D341Med (cell line): ENCODE results near the gene SLC25A18.
"Not testable (repeated sequence)": the region's sequence is repeated elsewhere in the genome, so short reads cannot be mapped to it uniquely, and the experiment has no call there.

ENCODE experiments used
- DNase-seq: peaks from one replicate; pipeline ENCODE4 v3.0.0; 2012; ENCODE audit warnings: low spot score

Gene SLC25A18

GRCh38 chr22:17562906-17563870, at the start of gene SLC25A18:
Gene SLC25A18 (plus strand): TSS chr22:17563498. CDS start chr22:17579945, 16,447 bp downstream.
- no peak for DNase-seq

GRCh38 chr22:17513612-17514011, 49.7 kb upstream of the SLC25A18 start:
- no peak for DNase-seq

- no peak for DNase-seq
These were observed 49.2 kb upstream of the SLC25A18 start for GRCh38 chr22:17514084-17514483.

- no peak for DNase-seq
These were observed 44.9 kb upstream of the SLC25A18 start for GRCh38 chr22:17518406-17518805.

GRCh38 chr22:17521971-17522370, 41.3 kb upstream of the SLC25A18 start:
- not testable (repeated sequence) for DNase-seq

- DNase-seq: no peak
These were observed 39.4 kb upstream of the SLC25A18 start for GRCh38 chr22:17523925-17524324.

- peak; percentile 48 for DNase-seq
These were observed 27.0 kb upstream of the SLC25A18 start for GRCh38 chr22:17536269-17536668.

- DNase-seq: no peak
These were observed 26.1 kb upstream of the SLC25A18 start for GRCh38 chr22:17537155-17537554.

- peak; percentile 51 for DNase-seq
These were observed 22.8 kb upstream of the SLC25A18 start for GRCh38 chr22:17540481-17540880.

GRCh38 chr22:17541476-17541875, 21.8 kb upstream of the SLC25A18 start:
- DNase-seq: no peak

GRCh38 chr22:17542452-17542851, 20.8 kb upstream of the SLC25A18 start:
- DNase-seq: no peak

- no peak for DNase-seq
These were observed 15.1 kb upstream of the SLC25A18 start for GRCh38 chr22:17548010-17548755.

GRCh38 chr22:17548756-17549035, 14.6 kb upstream of the SLC25A18 start:
- DNase-seq: no peak

- DNase-seq: no peak
These were observed 14.1 kb upstream of the SLC25A18 start for GRCh38 chr22:17549183-17549582.

GRCh38 chr22:17549655-17550054, 13.6 kb upstream of the SLC25A18 start:
- no peak for DNase-seq

GRCh38 chr22:17552737-17553136, 10.6 kb upstream of the SLC25A18 start:
- no peak for DNase-seq

GRCh38 chr22:17554814-17555213, 8.5 kb upstream of the SLC25A18 start:
- DNase-seq: no peak

- no peak for DNase-seq
These were observed 4.1 kb upstream of the SLC25A18 start for GRCh38 chr22:17559188-17559587.

- no peak for DNase-seq
These were observed 666 bp downstream of the SLC25A18 start for GRCh38 chr22:17563936-17564391.

GRCh38 chr22:17566016-17566687, 2.9 kb downstream of the SLC25A18 start:
- DNase-seq: not testable (repeated sequence)

GRCh38 chr22:17566776-17567175, 3.5 kb downstream of the SLC25A18 start:
- no peak for DNase-seq

- DNase-seq: no peak
These were observed 6.7 kb downstream of the SLC25A18 start for GRCh38 chr22:17569971-17570511.
